ENCODE results near the gene CLASP1. TPM values are rescaled to one million over a fixed set of nuclear protein-coding genes. Genes with fewer than 3 reads are reported as not detected.
A peak's percentile ranks its signal among the peaks of the same experiment; 100 is the strongest.

The CLASP1 gene
- total RNA-seq, 6 experiments from 2014 or later = 38.2 to 49.0 (median 41.1) TPM

GRCh38 chr2:121492409-121492808 is 156.9 kb downstream of the CLASP1 start:
- Mint-ChIP-seq H3K9me3 (no peaks in the 10 kb centered on the region), H3K4me3 (no peak overlapping the region)

GRCh38 chr2:121491518-121491917 is 157.7 kb downstream of the CLASP1 start:
- H3K4me3 Mint-ChIP-seq = no peak overlapping the region
- peaks cover 6% of the 10 kb centered on the region for H3K36me3 Mint-ChIP-seq (ENCODE audit: low read depth)
- H3K27me3 Mint-ChIP-seq (ENCODE audit: insufficient read depth) = no peaks in the 10 kb centered on the region
- H3K27ac Mint-ChIP-seq = no peak overlapping the region
- no peak for TF ChIP-seq CTCF (IDR thresholded peaks at IDR 0.05)
- DNase-seq = no peak
- no peaks in the 10 kb centered on the region for H3K9me3 Mint-ChIP-seq
- peaks cover 39% of the 10 kb centered on the region for H3K4me1 Mint-ChIP-seq (ENCODE audit: low read depth)

More at GRCh38 chr2:121492409-121492808, 156.9 kb downstream of the CLASP1 start:
- H3K36me3 Mint-ChIP-seq (ENCODE audit: low read depth) = peaks cover 6% of the 10 kb centered on the region
- TF ChIP-seq CTCF (IDR thresholded peaks at IDR 0.05) = no peak
- H3K27ac Mint-ChIP-seq = no peak overlapping the region
- H3K4me1 Mint-ChIP-seq (ENCODE audit: low read depth) = peaks cover 39% of the 10 kb centered on the region
- no peak for DNase-seq
- no peaks in the 10 kb centered on the region for H3K27me3 Mint-ChIP-seq (ENCODE audit: insufficient read depth)

DNA sequence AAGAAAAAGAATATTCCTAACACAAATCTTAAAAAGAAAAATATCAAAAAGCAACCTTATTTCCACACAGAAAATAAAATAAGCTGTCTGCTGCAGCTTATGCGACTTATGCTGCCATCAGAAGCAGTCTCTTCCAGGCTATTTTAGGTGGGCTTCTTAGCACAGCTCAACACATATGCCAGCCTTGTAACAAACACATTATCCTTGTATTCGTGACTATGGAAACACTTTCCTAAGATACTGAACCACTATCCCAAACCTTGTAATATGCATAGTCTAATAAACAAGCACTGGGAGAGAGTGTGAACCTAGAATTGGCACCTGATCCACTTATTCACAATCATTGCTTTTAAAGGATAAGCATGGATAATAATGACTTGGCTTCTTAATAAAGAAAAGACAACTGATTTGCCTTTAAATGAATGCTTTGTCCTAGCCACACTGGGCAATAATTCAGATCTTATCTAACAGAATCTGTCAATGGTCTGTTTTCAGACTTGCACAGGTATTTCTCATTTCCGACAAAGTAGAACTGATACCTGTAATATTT is 158.6 kb downstream of the CLASP1 start:
- H3K27ac Mint-ChIP-seq = peak overlapping the region; percentile 17; the same call in 1 of the 2 replicates
- no peak overlapping the region for H3K4me3 Mint-ChIP-seq
- H3K27me3 Mint-ChIP-seq (ENCODE audit: insufficient read depth) = no peaks in the 10 kb centered on the region; the same call in 1 of the 2 replicates
- no peak for DNase-seq
- H3K36me3 Mint-ChIP-seq (ENCODE audit: low read depth) = peaks cover 6% of the 10 kb centered on the region
- H3K4me1 Mint-ChIP-seq (ENCODE audit: low read depth) = peaks cover 39% of the 10 kb centered on the region
- no peaks in the 10 kb centered on the region for H3K9me3 Mint-ChIP-seq
- TF ChIP-seq CTCF (IDR thresholded peaks at IDR 0.05) = no peak

DNA sequence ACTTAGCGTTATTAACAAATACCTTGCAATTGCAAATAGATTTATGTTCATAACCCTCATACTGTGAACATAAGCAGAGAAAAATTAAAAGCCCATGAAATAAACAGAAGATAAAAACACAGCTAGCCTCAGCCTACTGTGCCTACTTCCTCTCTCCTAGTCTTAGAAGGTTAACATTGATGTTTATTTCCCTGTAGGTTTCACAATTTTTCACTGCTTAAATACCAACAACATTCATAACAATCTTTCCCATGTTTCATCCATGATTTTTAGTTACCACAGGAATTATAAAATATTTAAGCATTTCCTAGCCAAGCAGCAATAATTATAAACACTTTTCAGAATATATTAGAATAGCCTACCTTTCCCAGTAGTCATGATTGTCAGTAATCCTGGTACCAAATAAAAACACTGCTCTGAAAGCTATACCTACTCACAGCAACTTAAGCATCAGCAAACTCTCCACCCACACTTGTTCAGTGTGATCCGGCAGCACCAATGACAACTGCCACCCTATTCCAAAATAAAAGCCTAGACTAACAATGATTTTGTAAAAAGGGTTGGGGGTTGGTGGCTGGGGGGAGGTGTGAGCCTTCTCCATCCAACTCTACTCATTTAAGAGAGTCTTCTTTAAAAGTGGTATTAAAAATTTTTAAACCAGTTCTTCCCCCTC is 159.2 kb downstream of the CLASP1 start:
- no peaks in the 10 kb centered on the region; the same call in 1 of the 2 replicates for H3K27me3 Mint-ChIP-seq (ENCODE audit: insufficient read depth)
- peak overlapping the region; percentile 17; the same call in 1 of the 2 replicates for H3K27ac Mint-ChIP-seq
- DNase-seq = no peak
- no peak for TF ChIP-seq CTCF (IDR thresholded peaks at IDR 0.05)
- peaks cover 39% of the 10 kb centered on the region for H3K4me1 Mint-ChIP-seq (ENCODE audit: low read depth)
- no peak overlapping the region for H3K4me3 Mint-ChIP-seq
- peaks cover 6% of the 10 kb centered on the region for H3K36me3 Mint-ChIP-seq (ENCODE audit: low read depth)
- no peaks in the 10 kb centered on the region for H3K9me3 Mint-ChIP-seq

- no peak for TF ChIP-seq CTCF (IDR thresholded peaks at IDR 0.05)
- no peak overlapping the region for H3K27ac Mint-ChIP-seq
Measured at GRCh38 chr2:121489284-121489683, 160.0 kb downstream of the CLASP1 start.

More at GRCh38 chr2:121489284-121489683, 160.0 kb downstream of the CLASP1 start:
- Mint-ChIP-seq H3K36me3 (ENCODE audit: low read depth) (peaks cover 5% of the 10 kb centered on the region), H3K4me1 (ENCODE audit: low read depth) (peaks cover 39% of the 10 kb centered on the region), H3K4me3 (no peak overlapping the region), H3K9me3 (no peaks in the 10 kb centered on the region), H3K27me3 (ENCODE audit: insufficient read depth) (peaks cover 1% of the 10 kb centered on the region; the same call in 1 of the 2 replicates)
- no peak for DNase-seq

All from HFFc6 (cell line).